ENCODE results near the gene PLAAT5. TPM values are rescaled to one million over a fixed set of nuclear protein-coding genes. Genes with fewer than 3 reads are reported as not detected.

Gene PLAAT5, protein sequence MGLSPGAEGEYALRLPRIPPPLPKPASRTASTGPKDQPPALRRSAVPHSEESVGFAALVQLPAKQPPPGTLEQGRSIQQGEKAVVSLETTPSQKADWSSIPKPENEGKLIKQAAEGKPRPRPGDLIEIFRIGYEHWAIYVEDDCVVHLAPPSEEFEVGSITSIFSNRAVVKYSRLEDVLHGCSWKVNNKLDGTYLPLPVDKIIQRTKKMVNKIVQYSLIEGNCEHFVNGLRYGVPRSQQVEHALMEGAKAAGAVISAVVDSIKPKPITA
- total RNA-seq = 10 to 100 TPM in 2 of 6 donors, 1 to 10 TPM in 4; 4.6 to 11.0 (median 9.2) TPM
- polyA plus RNA-seq = 1 to 10 TPM; 1.6 to 3.7 TPM

- TF ChIP-seq, protein P1, sequence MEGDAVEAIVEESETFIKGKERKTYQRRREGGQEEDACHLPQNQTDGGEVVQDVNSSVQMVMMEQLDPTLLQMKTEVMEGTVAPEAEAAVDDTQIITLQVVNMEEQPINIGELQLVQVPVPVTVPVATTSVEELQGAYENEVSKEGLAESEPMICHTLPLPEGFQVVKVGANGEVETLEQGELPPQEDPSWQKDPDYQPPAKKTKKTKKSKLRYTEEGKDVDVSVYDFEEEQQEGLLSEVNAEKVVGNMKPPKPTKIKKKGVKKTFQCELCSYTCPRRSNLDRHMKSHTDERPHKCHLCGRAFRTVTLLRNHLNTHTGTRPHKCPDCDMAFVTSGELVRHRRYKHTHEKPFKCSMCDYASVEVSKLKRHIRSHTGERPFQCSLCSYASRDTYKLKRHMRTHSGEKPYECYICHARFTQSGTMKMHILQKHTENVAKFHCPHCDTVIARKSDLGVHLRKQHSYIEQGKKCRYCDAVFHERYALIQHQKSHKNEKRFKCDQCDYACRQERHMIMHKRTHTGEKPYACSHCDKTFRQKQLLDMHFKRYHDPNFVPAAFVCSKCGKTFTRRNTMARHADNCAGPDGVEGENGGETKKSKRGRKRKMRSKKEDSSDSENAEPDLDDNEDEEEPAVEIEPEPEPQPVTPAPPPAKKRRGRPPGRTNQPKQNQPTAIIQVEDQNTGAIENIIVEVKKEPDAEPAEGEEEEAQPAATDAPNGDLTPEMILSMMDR (IDR thresholded peaks at IDR 0.05) = no peak
- peak within 1 kb of the TSS; percentile 38 to 60 (median 50) for H3K4me3 ChIP-seq
- FAIRE-seq = no peak
- H3K27ac ChIP-seq = peak within 1 kb of the TSS; percentile 38 to 85 (median 74)
- DNase-seq = peak in 4 of 6 donors; percentile 32 to 77 (median 63)
- ATAC-seq = peak; percentile 42 to 54 (median 46)
- no peaks in the 10 kb centered on the region for H3K9me3 ChIP-seq
- H3K27me3 ChIP-seq = no peaks in the 10 kb centered on the region
- peaks cover 11 to 31% (median 25%) of the 10 kb centered on the region in 3 donors for H3K4me1 ChIP-seq
- no peaks in the 10 kb centered on the region for H3K36me3 ChIP-seq
- WGBS, 2 donors = 5 to 6% methylated on average over 54 to 60 of the region's 60 CpGs
- intact Hi-C loops (cut with DNase I) = no loop called here
These were observed at the start of gene PLAAT5 for GRCh38 chr11:63490551-63491239. Gene PLAAT5 (minus strand): TSS chr11:63491167. CDS start chr11:63491034, 133 bp downstream.

GRCh38 chr11:63537293-63538101, 46.5 kb upstream of the PLAAT5 start:
- 33 to 35% methylated on average over 8 of the region's 8 CpGs for WGBS, 2 donors

GRCh38 chr11:63536669-63537292, 45.8 kb upstream of the PLAAT5 start, which contains the start of gene PLAAT4:
Gene PLAAT4 (plus strand): TSS chr11:63536808. CDS start chr11:63536869, 61 bp downstream.
- DNase-seq = peak in 5 of 6 donors; percentile 16 to 68 (median 31)
- Histone ChIP-seq H3K36me3 (no peaks in the 10 kb centered on the region), H3K27ac (peak within 1 kb of the TSS; percentile 40 to 90 (median 66)), H3K4me3 (peak within 1 kb of the TSS in 3 of 4 donors; percentile 6 to 46 (median 30)), H3K27me3 (no peaks in the 10 kb centered on the region), H3K4me1 (peaks cover 4 to 16% (median 10%) of the 10 kb centered on the region in 3 donors), H3K9me3 (no peaks in the 10 kb centered on the region)
- no peak for FAIRE-seq
- ATAC-seq = peak; percentile 65 to 81 (median 74)
- intact Hi-C loops (cut with DNase I) = no loop called here
- 27 to 31% methylated on average over 10 of the region's 10 CpGs for WGBS, 2 donors
- TF ChIP-seq, protein P1 (IDR thresholded peaks at IDR 0.05) = no peak

More at GRCh38 chr11:63537293-63538101, 46.5 kb upstream of the PLAAT5 start:
- ATAC-seq (peak; percentile 75 to 90 (median 88)), DNase-seq (peak in 5 of 6 donors; percentile 54 to 84 (median 66)), FAIRE-seq (no peak)
- Histone ChIP-seq H3K27me3 (no peaks in the 10 kb centered on the region), H3K27ac (peak overlapping the region; percentile 40 to 90 (median 66)), H3K36me3 (no peaks in the 10 kb centered on the region), H3K4me3 (peak overlapping the region in 3 of 4 donors; percentile 6 to 46 (median 30)), H3K4me1 (peaks cover 4 to 16% (median 10%) of the 10 kb centered on the region in 3 donors), H3K9me3 (no peaks in the 10 kb centered on the region)
- intact Hi-C loops (cut with DNase I) = no loop called here
- TF ChIP-seq, protein P1 (IDR thresholded peaks at IDR 0.05) = no peak

DNA sequence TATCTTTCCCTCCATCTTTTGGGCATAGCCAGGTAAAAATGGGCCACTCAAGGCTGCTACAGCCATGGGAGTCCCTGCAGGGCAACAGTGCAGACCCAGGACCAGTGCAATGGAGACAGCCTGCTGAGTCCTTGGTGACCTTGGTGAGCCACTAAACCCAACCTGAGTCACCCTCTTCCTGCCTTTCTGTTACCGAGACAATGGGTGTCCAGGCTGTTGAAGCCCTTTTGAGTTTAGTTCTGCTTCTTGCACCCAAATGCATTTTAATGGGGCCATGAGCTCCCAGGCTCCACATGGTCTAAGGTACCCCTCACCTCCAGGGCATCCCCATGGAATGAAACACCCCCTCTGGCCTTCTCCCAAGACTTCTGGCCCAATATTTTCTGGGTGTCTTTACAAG, 44.8 kb upstream of the PLAAT5 start:
- 88 to 100% methylated on average over 1 of the region's 1 CpG for WGBS, 2 donors
- Histone ChIP-seq H3K27ac (no peak overlapping the region), H3K36me3 (no peaks in the 10 kb centered on the region), H3K9me3 (no peaks in the 10 kb centered on the region), H3K4me3 (no peak overlapping the region), H3K4me1 (peaks cover 4 to 19% (median 10%) of the 10 kb centered on the region in 3 donors), H3K27me3 (no peaks in the 10 kb centered on the region)
- TF ChIP-seq, protein P1 (IDR thresholded peaks at IDR 0.05) = no peak
- intact Hi-C loops (cut with DNase I) = no loop called here
- no peak for FAIRE-seq
- DNase-seq = no peak
- no peak for ATAC-seq
